Measurements from ENCODE around the gene SUMO3. TPM values are rescaled to one million over a fixed set of nuclear protein-coding genes. Genes with fewer than 3 reads are reported as not detected.
A peak's percentile ranks its signal among the peaks of the same experiment; 100 is the strongest.

The SUMO3 gene
- total RNA-seq, 2 experiments from 2014 or later: 86.5 to 89.0 TPM

DNA sequence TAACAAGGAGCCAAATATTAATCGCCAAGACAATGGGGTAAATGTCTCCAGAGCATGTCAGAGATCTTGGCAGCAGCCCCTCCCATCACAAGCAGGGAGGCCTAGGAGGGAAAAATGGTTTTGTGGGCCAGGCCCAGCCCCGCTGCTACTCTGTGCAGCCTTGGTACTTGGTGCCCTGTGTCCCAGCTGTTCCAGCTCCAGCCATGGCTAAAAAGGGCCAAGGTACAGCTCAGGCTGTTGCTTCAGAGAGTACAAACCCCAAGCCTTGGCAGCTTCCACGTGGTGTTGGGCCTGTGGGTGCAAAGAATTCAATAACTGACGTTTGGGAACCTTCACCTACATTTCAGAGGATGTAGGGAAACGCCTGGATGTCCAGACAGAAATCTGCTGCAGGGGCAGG, 26.6 kb downstream of the SUMO3 start:
- Mint-ChIP-seq H3K27me3 (no peaks in the 10 kb centered on the region), H3K9me3 (no peaks in the 10 kb centered on the region), H3K27ac (no peak overlapping the region), H3K36me3 (ENCODE audit: low read depth) (peaks cover 23% of the 10 kb centered on the region), H3K4me3 (no peak overlapping the region), H3K4me1 (peaks cover 27% of the 10 kb centered on the region)
- POLR2A ChIA-PET: no interaction called here
- DNase-seq: no peak
- CTCF ChIA-PET: interaction anchor here (1.2 to 1.3 kb wide), 2 partner anchors 280 to 290 kb away, joined by 3 to 7 read pairs; no protein-coding TSS in a partner anchor

- no peaks in the 10 kb centered on the region for H3K27me3 Mint-ChIP-seq
- CTCF ChIA-PET: interaction anchor here (0.6 to 1.1 kb wide), 2 partner anchors 38 to 48 kb away, joined by 3 to 4 read pairs; no protein-coding TSS in a partner anchor
- DNase-seq: no peak
- H3K4me1 Mint-ChIP-seq: peaks cover 25% of the 10 kb centered on the region
- peaks cover 27% of the 10 kb centered on the region for H3K36me3 Mint-ChIP-seq (ENCODE audit: low read depth)
- no peak overlapping the region for H3K4me3 Mint-ChIP-seq
- no peaks in the 10 kb centered on the region for H3K9me3 Mint-ChIP-seq
- no peak overlapping the region for H3K27ac Mint-ChIP-seq
- POLR2A ChIA-PET: no interaction called here
These were observed 27.5 kb downstream of the SUMO3 start for GRCh38 chr21:44790368-44790767.

DNA sequence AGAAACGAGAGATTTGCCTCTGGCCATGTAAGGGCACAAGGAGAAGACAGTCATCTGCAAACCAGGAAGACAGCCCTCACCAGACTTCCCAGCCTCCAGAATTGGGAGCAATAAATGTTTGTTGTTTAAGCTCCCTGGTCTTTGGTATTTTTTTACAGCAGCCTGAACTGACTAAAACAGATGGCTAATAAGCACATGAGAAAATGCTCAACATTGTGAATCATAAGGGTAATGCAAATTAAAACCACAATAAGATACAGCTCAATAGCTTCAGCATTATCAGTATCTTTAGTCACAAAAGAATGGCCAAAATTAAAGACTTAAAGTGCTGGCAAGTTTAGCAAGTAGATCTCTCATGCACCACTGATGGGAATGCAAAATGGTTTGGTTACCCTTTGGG, 28.0 kb downstream of the SUMO3 start:
- CTCF ChIA-PET: interaction anchor here (0.6 to 1.1 kb wide), 2 partner anchors 38 to 47 kb away, joined by 3 to 4 read pairs; no protein-coding TSS in a partner anchor
- Mint-ChIP-seq H3K27ac (no peak overlapping the region), H3K4me3 (no peak overlapping the region), H3K4me1 (peaks cover 25% of the 10 kb centered on the region), H3K36me3 (ENCODE audit: low read depth) (peaks cover 30% of the 10 kb centered on the region), H3K9me3 (no peaks in the 10 kb centered on the region), H3K27me3 (no peaks in the 10 kb centered on the region)
- DNase-seq: no peak
- POLR2A ChIA-PET: interaction anchor here (1.1 kb wide), 1 partner anchor 29 kb away, joined by 3 read pairs; no protein-coding TSS in a partner anchor

DNA sequence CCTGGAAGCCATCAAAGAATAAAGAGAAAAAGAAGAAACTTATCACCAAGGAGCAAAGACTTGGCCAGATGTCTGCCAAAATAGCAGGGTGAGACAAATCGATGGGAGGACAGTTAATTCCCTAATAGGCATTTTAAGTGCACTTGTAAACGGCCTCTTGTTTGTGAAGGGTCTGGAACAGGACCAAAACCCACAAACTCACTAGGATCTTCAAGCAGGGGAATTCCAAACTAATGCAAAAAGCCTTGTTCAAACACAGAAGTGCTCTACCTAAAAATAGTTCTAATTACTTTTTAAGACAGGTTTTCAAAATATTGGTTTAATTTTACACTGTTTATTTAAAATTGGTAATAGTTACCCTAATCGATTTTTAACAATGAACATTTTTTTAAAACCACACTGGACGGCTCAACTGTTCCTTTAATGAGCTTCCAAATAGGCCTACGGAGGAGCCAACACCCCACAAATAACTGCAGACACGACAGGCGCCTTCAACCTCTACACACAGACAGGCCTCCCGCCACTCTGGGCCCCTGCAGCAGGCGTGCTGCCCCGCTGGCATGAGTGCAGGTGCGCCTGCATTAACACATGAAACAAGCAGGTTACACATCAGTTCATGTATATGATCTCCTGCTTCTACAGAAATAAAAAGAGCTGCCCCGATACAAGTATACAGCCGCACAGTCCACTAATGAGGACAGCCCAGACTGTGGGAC, 32.1 kb downstream of the SUMO3 start:
- H3K9me3 Mint-ChIP-seq: no peaks in the 10 kb centered on the region
- POLR2A ChIA-PET: no interaction called here
- CTCF ChIA-PET: no interaction called here
- no peak for DNase-seq
- no peak overlapping the region for H3K27ac Mint-ChIP-seq
- H3K4me3 Mint-ChIP-seq: no peak overlapping the region
- H3K4me1 Mint-ChIP-seq: peaks cover 6% of the 10 kb centered on the region
- peaks cover 19% of the 10 kb centered on the region for H3K36me3 Mint-ChIP-seq (ENCODE audit: low read depth)
- H3K27me3 Mint-ChIP-seq: no peaks in the 10 kb centered on the region

GRCh38 chr21:44784810-44785209, 33.1 kb downstream of the SUMO3 start:
- H3K9me3 Mint-ChIP-seq: no peaks in the 10 kb centered on the region
- no peaks in the 10 kb centered on the region for H3K27me3 Mint-ChIP-seq
- H3K4me3 Mint-ChIP-seq: no peak overlapping the region
- ChIA-PET CTCF (interaction anchor here (1.8 kb wide), 1 partner anchor 8 kb away, joined by 7 read pairs; no protein-coding TSS in a partner anchor), POLR2A (no interaction called here)
- H3K4me1 Mint-ChIP-seq: peaks cover 4% of the 10 kb centered on the region
- peaks cover 22% of the 10 kb centered on the region for H3K36me3 Mint-ChIP-seq (ENCODE audit: low read depth)
- DNase-seq: no peak
- no peak overlapping the region for H3K27ac Mint-ChIP-seq

GRCh38 chr21:44783020-44783696, 34.7 kb downstream of the SUMO3 start:
- Mint-ChIP-seq H3K4me1 (peaks cover 12% of the 10 kb centered on the region), H3K27me3 (no peaks in the 10 kb centered on the region), H3K27ac (no peak overlapping the region), H3K36me3 (ENCODE audit: low read depth) (peaks cover 22% of the 10 kb centered on the region), H3K4me3 (no peak overlapping the region), H3K9me3 (no peaks in the 10 kb centered on the region)
- no peak for DNase-seq
- POLR2A ChIA-PET: no interaction called here
- CTCF ChIA-PET: interaction anchor here (1.4 to 1.8 kb wide), 2 partner anchors 10 to 151 kb away, joined by 3 to 7 read pairs; no protein-coding TSS in a partner anchor

DNA sequence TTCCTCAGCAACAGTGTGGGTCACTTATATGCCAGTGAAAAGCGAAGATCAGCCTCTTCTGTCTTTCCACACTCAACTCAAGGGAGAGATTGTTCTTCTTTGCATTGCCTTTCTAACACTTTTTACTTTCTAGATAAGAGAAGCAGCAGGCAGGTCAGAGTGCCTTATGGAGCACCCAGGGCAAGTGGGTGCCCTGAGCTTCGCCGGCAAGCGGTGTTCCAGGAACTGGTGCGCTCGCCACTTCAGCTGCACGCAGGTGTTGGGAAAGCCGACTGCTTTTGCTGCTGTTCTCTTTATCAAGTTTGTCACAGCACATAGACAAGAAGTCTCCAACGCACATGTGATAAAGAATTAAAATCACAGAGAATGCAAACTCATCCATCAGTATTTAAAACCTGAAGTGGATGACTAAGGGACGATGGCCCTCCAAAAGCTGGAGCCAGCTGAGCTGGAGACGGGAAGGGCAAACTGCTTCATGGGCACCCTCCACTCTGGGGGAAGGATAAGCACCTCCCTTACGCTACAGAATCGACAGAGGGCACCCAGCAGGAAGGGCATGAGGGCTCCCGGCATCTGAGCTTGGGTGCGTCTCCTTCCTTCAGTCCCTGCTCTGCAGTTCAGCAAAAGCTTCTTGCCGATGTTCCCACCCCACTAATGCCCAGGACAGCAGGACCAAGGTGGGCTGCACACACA, 36.9 kb downstream of the SUMO3 start:
- no peaks in the 10 kb centered on the region for H3K9me3 Mint-ChIP-seq
- peaks cover 15% of the 10 kb centered on the region for H3K4me1 Mint-ChIP-seq
- ChIA-PET CTCF (no interaction called here), POLR2A (no interaction called here)
- H3K36me3 Mint-ChIP-seq (ENCODE audit: low read depth): peaks cover 30% of the 10 kb centered on the region
- no peaks in the 10 kb centered on the region for H3K27me3 Mint-ChIP-seq
- DNase-seq: no peak
- no peak overlapping the region for H3K4me3 Mint-ChIP-seq
- no peak overlapping the region for H3K27ac Mint-ChIP-seq

GRCh38 chr21:44780137-44780502, 37.7 kb downstream of the SUMO3 start:
- no peaks in the 10 kb centered on the region for H3K9me3 Mint-ChIP-seq
- no peak overlapping the region for H3K27ac Mint-ChIP-seq
- DNase-seq: no peak
- H3K27me3 Mint-ChIP-seq: no peaks in the 10 kb centered on the region
- no peak overlapping the region for H3K4me3 Mint-ChIP-seq
- H3K4me1 Mint-ChIP-seq: peaks cover 15% of the 10 kb centered on the region
- H3K36me3 Mint-ChIP-seq (ENCODE audit: low read depth): peaks cover 28% of the 10 kb centered on the region
- ChIA-PET POLR2A (no interaction called here), CTCF (no interaction called here)

- no peak for DNase-seq
- POLR2A ChIA-PET: no interaction called here
- Mint-ChIP-seq H3K4me3 (no peak overlapping the region), H3K27me3 (no peaks in the 10 kb centered on the region), H3K36me3 (ENCODE audit: low read depth) (peaks cover 33% of the 10 kb centered on the region), H3K4me1 (peaks cover 15% of the 10 kb centered on the region), H3K27ac (no peak overlapping the region), H3K9me3 (no peaks in the 10 kb centered on the region)
- CTCF ChIA-PET: no interaction called here
These were observed 38.3 kb downstream of the SUMO3 start for GRCh38 chr21:44779417-44780136.

DNA sequence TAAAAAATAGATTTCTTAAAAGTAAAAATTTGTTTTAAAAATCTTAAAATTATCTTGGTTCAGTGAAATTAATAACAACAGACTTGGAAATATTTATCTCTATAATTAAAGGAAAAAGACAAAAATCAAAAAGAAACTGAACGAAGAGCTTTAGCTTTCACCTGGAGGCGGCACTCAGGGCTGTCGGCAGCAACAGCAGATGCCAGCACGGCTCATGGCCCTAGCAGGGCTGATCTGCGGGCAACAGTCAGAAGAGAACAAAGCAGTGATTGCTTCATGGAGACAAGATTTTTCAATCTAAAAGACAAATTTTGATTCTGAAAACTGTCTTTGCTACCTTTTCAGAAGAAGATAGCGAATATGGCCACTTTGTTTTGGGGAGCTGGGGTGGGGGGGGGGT, 38.9 kb downstream of the SUMO3 start:
- Mint-ChIP-seq H3K36me3 (ENCODE audit: low read depth) (peaks cover 35% of the 10 kb centered on the region), H3K4me3 (no peak overlapping the region), H3K27ac (no peak overlapping the region), H3K4me1 (peaks cover 15% of the 10 kb centered on the region), H3K27me3 (no peaks in the 10 kb centered on the region), H3K9me3 (no peaks in the 10 kb centered on the region)
- no peak for DNase-seq
- CTCF ChIA-PET: no interaction called here
- POLR2A ChIA-PET: no interaction called here

- Mint-ChIP-seq H3K27ac (peak overlapping the region; percentile 29), H3K4me3 (no peak overlapping the region), H3K27me3 (no peaks in the 10 kb centered on the region), H3K4me1 (peaks cover 15% of the 10 kb centered on the region), H3K9me3 (no peaks in the 10 kb centered on the region), H3K36me3 (ENCODE audit: low read depth) (peaks cover 35% of the 10 kb centered on the region)
- CTCF ChIA-PET: no interaction called here
- POLR2A ChIA-PET: no interaction called here
- DNase-seq: no peak
These were observed 39.4 kb downstream of the SUMO3 start for GRCh38 chr21:44778499-44778911.

DNA sequence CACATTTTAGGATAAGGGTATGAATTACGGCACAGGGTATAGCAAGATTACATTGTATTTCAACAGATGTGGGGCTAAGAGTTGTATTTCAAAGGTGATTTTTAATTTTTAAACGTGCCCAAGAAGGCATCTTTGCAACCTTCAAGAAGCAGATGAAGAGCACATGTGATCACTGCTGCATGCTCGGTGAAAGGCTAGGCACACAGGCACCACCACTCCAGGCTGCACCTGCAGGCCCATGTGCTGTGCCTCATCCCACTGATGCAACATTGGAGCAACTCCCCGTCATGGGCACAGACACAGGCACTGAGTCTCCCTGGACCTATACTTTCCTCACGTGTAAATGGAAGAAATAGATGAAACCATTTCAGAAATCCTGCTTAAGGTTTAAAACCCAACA, 39.8 kb downstream of the SUMO3 start:
- Mint-ChIP-seq H3K4me1 (peaks cover 15% of the 10 kb centered on the region), H3K4me3 (no peak overlapping the region), H3K27ac (peak overlapping the region; percentile 29), H3K36me3 (ENCODE audit: low read depth) (peaks cover 35% of the 10 kb centered on the region), H3K9me3 (no peaks in the 10 kb centered on the region), H3K27me3 (no peaks in the 10 kb centered on the region)
- POLR2A ChIA-PET: no interaction called here
- CTCF ChIA-PET: no interaction called here
- DNase-seq: no peak

GRCh38 chr21:44774972-44775371, 42.9 kb downstream of the SUMO3 start:
- Mint-ChIP-seq H3K4me1 (peaks cover 11% of the 10 kb centered on the region), H3K4me3 (no peak overlapping the region), H3K27me3 (no peaks in the 10 kb centered on the region), H3K36me3 (ENCODE audit: low read depth) (peaks cover 40% of the 10 kb centered on the region), H3K27ac (no peak overlapping the region), H3K9me3 (no peaks in the 10 kb centered on the region)
- POLR2A ChIA-PET: no interaction called here
- CTCF ChIA-PET: interaction anchor here (1.0 kb wide), 1 partner anchor 19 kb away, joined by 3 read pairs; no protein-coding TSS in a partner anchor
- DNase-seq: no peak

Data from activated CD4-positive, alpha-beta memory T cell treated with anti-CD3 and anti-CD28 coated beads, Interleukin-2, amount 10 ng/mL, durations not matched to agents 7 days and 5 days (primary cell).